ENCODE results near the gene CAMTA1. TPM values are rescaled to one million over a fixed set of nuclear protein-coding genes. Genes with fewer than 3 reads are reported as not detected.

The CAMTA1 gene
- total RNA-seq, 1 experiment from 2014 or later, result 69.5 TPM

DNA sequence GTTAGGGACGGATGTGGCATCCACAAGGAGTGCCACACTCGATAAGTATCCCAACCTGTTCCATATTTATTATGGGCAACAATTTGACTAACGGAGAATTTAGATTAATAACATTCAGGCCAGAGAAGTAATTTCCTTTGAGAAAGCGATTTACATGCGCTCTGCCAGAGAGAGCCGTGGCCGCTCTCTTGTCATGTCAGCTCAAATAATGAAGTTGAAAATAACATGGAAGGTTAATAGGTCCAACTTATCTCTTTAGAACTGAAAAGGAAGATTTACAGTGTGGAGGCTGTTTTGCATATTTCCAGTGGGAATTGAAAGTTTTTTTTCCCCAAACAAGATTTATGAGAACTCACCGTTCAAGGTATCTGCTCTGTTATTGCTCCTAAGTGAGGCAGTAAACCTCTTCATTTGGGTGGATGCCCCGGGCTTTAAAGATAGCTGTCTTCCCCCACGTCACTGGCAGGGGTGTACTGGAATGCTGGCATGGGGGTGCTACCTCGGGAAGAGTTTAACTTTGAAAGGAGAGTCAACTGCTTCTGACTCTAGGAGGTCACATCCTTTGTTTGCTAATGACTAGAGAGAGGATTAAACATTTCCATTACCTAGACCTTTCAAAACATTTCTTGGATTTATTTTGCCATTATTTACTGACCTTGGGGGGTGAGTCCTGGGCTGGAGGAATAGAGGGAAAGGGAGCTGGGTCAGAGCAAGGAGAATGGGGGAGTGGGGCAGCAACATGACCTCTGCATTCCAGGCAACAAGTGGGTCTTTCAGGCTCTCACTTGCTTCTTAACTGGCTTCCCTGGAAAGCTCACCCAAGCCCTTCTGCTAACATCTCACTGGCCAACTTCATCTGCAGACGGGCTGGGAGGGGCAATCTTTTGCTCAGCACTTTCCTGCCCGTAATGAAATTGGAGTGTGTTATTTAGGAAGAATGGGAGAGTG, 204.2 kb downstream of the CAMTA1 start (continued):
- TF ChIP-seq, protein P1, sequence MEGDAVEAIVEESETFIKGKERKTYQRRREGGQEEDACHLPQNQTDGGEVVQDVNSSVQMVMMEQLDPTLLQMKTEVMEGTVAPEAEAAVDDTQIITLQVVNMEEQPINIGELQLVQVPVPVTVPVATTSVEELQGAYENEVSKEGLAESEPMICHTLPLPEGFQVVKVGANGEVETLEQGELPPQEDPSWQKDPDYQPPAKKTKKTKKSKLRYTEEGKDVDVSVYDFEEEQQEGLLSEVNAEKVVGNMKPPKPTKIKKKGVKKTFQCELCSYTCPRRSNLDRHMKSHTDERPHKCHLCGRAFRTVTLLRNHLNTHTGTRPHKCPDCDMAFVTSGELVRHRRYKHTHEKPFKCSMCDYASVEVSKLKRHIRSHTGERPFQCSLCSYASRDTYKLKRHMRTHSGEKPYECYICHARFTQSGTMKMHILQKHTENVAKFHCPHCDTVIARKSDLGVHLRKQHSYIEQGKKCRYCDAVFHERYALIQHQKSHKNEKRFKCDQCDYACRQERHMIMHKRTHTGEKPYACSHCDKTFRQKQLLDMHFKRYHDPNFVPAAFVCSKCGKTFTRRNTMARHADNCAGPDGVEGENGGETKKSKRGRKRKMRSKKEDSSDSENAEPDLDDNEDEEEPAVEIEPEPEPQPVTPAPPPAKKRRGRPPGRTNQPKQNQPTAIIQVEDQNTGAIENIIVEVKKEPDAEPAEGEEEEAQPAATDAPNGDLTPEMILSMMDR (IDR thresholded peaks at IDR 0.05 in 2 of 3, conservative IDR thresholded peaks at IDR 0.05 in 1 of 3; ENCODE audit: borderline replicate concordance in 1 of 3, insufficient read depth in 1 of 3, low read depth in 2 of 3, low read length in 2 of 3), result no peak
- no peak for TF ChIP-seq SIN3A (IDR thresholded peaks at IDR 0.05; ENCODE audit: low read depth)

DNA sequence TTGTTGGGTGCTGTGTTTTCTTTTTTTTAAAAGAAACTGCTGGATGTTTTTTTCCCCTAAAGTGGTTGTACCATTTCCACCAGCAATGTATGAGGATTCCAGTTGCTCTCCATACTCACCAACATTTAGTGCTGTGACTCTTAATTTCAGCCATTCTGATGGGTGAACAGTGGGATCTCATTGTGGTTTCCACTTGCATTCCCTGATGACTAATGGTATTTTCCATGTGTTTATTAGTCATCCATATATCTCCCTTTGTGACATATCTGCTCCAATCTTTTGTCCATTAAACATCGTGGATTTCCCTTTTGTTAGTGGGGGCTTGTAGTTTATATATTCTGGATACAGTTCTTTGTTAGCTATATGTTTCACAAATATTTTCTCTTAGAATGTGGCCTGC, 206.0 kb downstream of the CAMTA1 start:
- ATAC-seq (peak; percentile 78), DNase-seq (ENCODE audit: low read depth, low spot score) (peak; percentile 51)
- H3K27ac ChIP-seq (ENCODE audit: low read depth, low read length), result no peak overlapping the region
- H3K27me3 ChIP-seq (ENCODE audit: insufficient read depth, low read length), result no peaks in the 10 kb centered on the region
- no peak overlapping the region for H2AFZ ChIP-seq (ENCODE audit: low read depth, low read length, poor library complexity, severe bottlenecking)
- peaks cover 5 to 11% of the 10 kb centered on the region in 2 experiments for H3K4me1 ChIP-seq (ENCODE audit: control insufficient read depth in 1 of 2, insufficient read depth in 2 of 2, low read length in 2 of 2)
- no peaks in the 10 kb centered on the region for H3K9me2 ChIP-seq (ENCODE audit: insufficient read depth)
- intact Hi-C loops (cut with micrococcal nuclease), result no loop called here
- POLR2A ChIA-PET, result no interaction called here
- no peak overlapping the region for H3K4me3 ChIP-seq (replicated peaks in 1 of 2; ENCODE audit: low read depth in 1 of 2, low read length in 2 of 2)
- H3K9ac ChIP-seq (ENCODE audit: low read length), result no peak overlapping the region
- H3K36me3 ChIP-seq (ENCODE audit: control insufficient read depth in 1 of 2, insufficient read depth in 2 of 2, low read length in 2 of 2), result no peaks in the 10 kb centered on the region
- RAD21 ChIA-PET (ENCODE audit: low non-redundant PET in 1 of 2, low total read pairs in 2 of 2, uncharacterized antibody in 2 of 2, unreplicated experiment in 2 of 2), result no interaction called here
- H3K79me2 ChIP-seq (ENCODE audit: insufficient read depth, low read length), result no peaks in the 10 kb centered on the region
- H3K4me2 ChIP-seq (ENCODE audit: low read length), result peak overlapping the region; percentile 41
- CTCF ChIA-PET, result no interaction called here
- no TSS peak for BruUV-seq (replicated peaks)
- H4K20me1 ChIP-seq (ENCODE audit: insufficient read depth), result no peaks in the 10 kb centered on the region
- no peaks in the 10 kb centered on the region; a peak in 1 of 4 replicates for H3K9me3 ChIP-seq (ENCODE audit: control insufficient read depth in 1 of 2, insufficient read depth in 1 of 2, low read depth in 1 of 2, low read length in 2 of 2)
- TF ChIP-seq TCF7L2 (IDR thresholded peaks at IDR 0.05; ENCODE audit: borderline replicate concordance, extremely low read depth, insufficient read depth, insufficient read length), result no peak
- 0 out of 2 replicates have a peak, but pooled peaks have one; percentile 10 for TF ChIP-seq CEBPB (IDR thresholded peaks at IDR 0.05; ENCODE audit: low read depth)
- TF ChIP-seq EZH2 (IDR thresholded peaks at IDR 0.05), result no peak
- peak; percentile 47 for TF ChIP-seq MAX (IDR thresholded peaks at IDR 0.05)
- TF ChIP-seq, protein P2, sequence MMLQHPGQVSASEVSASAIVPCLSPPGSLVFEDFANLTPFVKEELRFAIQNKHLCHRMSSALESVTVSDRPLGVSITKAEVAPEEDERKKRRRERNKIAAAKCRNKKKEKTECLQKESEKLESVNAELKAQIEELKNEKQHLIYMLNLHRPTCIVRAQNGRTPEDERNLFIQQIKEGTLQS (IDR thresholded peaks at IDR 0.05), result no peak; the same call in 1 of the 2 replicates
- peak; percentile 94 for TF ChIP-seq FOSL1 (IDR thresholded peaks at IDR 0.05; ENCODE audit: low read depth)
- TF ChIP-seq RAD21 (IDR thresholded peaks at IDR 0.05; ENCODE audit: low read depth), result no peak
- TF ChIP-seq JUND (IDR thresholded peaks at IDR 0.05), result peak; percentile 91
- TF ChIP-seq ZFX (IDR thresholded peaks at IDR 0.05), result no peak
- TF ChIP-seq, protein P1 (IDR thresholded peaks at IDR 0.05 in 2 of 3, conservative IDR thresholded peaks at IDR 0.05 in 1 of 3; ENCODE audit: borderline replicate concordance in 1 of 3, insufficient read depth in 1 of 3, low read depth in 2 of 3, low read length in 2 of 3), result no peak
- peak; percentile 72; the same call in 1 of the 2 replicates for TF ChIP-seq CBX3 (IDR thresholded peaks at IDR 0.05; ENCODE audit: low read depth)
- 0 out of 2 replicates have a peak, but pooled peaks have one; percentile 41 for TF ChIP-seq SRF (IDR thresholded peaks at IDR 0.05; ENCODE audit: low read depth)
- TF ChIP-seq, protein P3, sequence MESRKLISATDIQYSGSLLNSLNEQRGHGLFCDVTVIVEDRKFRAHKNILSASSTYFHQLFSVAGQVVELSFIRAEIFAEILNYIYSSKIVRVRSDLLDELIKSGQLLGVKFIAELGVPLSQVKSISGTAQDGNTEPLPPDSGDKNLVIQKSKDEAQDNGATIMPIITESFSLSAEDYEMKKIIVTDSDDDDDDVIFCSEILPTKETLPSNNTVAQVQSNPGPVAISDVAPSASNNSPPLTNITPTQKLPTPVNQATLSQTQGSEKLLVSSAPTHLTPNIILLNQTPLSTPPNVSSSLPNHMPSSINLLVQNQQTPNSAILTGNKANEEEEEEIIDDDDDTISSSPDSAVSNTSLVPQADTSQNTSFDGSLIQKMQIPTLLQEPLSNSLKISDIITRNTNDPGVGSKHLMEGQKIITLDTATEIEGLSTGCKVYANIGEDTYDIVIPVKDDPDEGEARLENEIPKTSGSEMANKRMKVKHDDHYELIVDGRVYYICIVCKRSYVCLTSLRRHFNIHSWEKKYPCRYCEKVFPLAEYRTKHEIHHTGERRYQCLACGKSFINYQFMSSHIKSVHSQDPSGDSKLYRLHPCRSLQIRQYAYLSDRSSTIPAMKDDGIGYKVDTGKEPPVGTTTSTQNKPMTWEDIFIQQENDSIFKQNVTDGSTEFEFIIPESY (IDR thresholded peaks at IDR 0.05; ENCODE audit: extremely low read depth, insufficient replicate concordance, low read length), result no peak
- no peak for TF ChIP-seq ELF1 (IDR thresholded peaks at IDR 0.05; ENCODE audit: borderline replicate concordance, low read depth)
- no peak for TF ChIP-seq POLR2A (IDR thresholded peaks at IDR 0.05; ENCODE audit: borderline replicate concordance, extremely low read depth, insufficient read depth, insufficient read length)
- no peak for TF ChIP-seq SIN3A (IDR thresholded peaks at IDR 0.05; ENCODE audit: low read depth)

All from HCT116 (cell line).